ENCODE results near the gene FIG4. TPM values are rescaled to one million over a fixed set of nuclear protein-coding genes. Genes with fewer than 3 reads are reported as not detected.

FIG4 gene
- total and polyA plus RNA-seq, 2 experiments from 2014 or later, result 8.0 to 10.9 TPM

- no peak overlapping the region for H3K4me3 ChIP-seq
- no peaks in the 10 kb centered on the region for H3K9me3 ChIP-seq (ENCODE audit: low read depth)
- no peaks in the 10 kb centered on the region for H3K4me1 ChIP-seq (ENCODE audit: insufficient read depth)
- no peak for TF ChIP-seq CTCF (IDR thresholded peaks at IDR 0.05; ENCODE audit: poor library complexity)
- TF ChIP-seq EZH2 (IDR thresholded peaks at IDR 0.05; ENCODE audit: borderline replicate concordance), result no peak
- no peak for TF ChIP-seq EZH2phosphoT487 (IDR thresholded peaks at IDR 0.05; ENCODE audit: low read depth, severe bottlenecking, unreplicated experiment)
- no peaks in the 10 kb centered on the region for H4K20me1 ChIP-seq (ENCODE audit: insufficient read depth, poor library complexity, severe bottlenecking)
- no peaks in the 10 kb centered on the region for H3K27me3 ChIP-seq
- no peaks in the 10 kb centered on the region for H3K36me3 ChIP-seq (replicated peaks; ENCODE audit: insufficient read depth, low read depth)
- no peak overlapping the region for H3K4me2 ChIP-seq
- H3K79me2 ChIP-seq, result no peaks in the 10 kb centered on the region
- no peak for DNase-seq (ENCODE audit: low spot score)
- H2AFZ ChIP-seq, result no peak overlapping the region
- H3K27ac ChIP-seq, result no peak overlapping the region
- H3K9me2 ChIP-seq (replicated peaks; ENCODE audit: insufficient read depth), result no peaks in the 10 kb centered on the region
- WGBS (ENCODE audit: low lambda C conversion rate, missing lambda C conversion rate), result 85% methylated on average over 2 of the region's 2 CpGs
These were observed 91.4 kb downstream of the FIG4 start for GRCh38 chr6:109782491-109782999.

DNA sequence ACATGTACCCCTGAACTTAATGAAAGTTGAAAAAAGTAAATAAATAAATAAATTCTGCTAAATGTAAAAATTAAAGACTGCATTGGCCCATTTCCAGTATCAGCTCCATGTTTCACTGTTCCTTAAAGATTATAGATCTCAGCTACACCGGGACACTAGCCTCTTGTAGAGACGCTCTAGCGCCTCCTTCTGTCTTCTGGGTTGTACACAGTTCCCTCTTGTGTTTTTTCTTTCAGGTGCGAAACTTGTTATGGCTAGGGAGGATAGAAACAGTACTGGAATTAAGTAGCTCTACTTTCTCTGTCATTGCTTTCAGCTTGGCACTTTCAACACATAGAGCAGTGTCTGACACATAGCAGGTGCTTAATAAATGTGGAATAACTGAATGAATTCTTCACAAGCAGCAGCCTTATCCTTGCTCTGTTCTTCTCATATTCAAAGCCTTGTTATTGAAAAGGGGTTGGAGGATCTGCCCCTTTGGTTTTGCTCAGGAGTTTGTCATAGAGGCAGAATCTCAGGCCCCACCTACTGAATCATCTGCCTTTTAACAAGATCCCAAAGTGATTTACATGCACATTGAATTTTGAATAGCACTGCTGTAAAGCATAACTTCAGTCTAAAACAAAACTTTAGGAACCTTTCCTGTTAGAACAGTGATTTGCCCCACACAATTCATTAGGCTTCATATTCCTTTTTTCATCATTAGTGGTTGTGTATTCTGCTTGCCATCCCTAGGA is 92.3 kb downstream of the FIG4 start:
- TF ChIP-seq CTCF (IDR thresholded peaks at IDR 0.05; ENCODE audit: poor library complexity) (peak; percentile 11), EZH2 (IDR thresholded peaks at IDR 0.05; ENCODE audit: borderline replicate concordance) (no peak), EZH2phosphoT487 (IDR thresholded peaks at IDR 0.05; ENCODE audit: low read depth, severe bottlenecking, unreplicated experiment) (no peak)
- WGBS (ENCODE audit: low lambda C conversion rate, missing lambda C conversion rate), result 65% methylated on average over 4 of the region's 4 CpGs
- DNase-seq (ENCODE audit: low spot score), result no peak
- Histone ChIP-seq H2AFZ (no peak overlapping the region), H3K4me1 (ENCODE audit: insufficient read depth) (no peaks in the 10 kb centered on the region), H4K20me1 (ENCODE audit: insufficient read depth, poor library complexity, severe bottlenecking) (no peaks in the 10 kb centered on the region), H3K4me2 (no peak overlapping the region), H3K36me3 (replicated peaks; ENCODE audit: insufficient read depth, low read depth) (no peaks in the 10 kb centered on the region), H3K9me3 (ENCODE audit: low read depth) (no peaks in the 10 kb centered on the region), H3K27me3 (no peaks in the 10 kb centered on the region), H3K79me2 (no peaks in the 10 kb centered on the region), H3K9me2 (replicated peaks; ENCODE audit: insufficient read depth) (no peaks in the 10 kb centered on the region), H3K4me3 (no peak overlapping the region), H3K27ac (no peak overlapping the region)

- no peaks in the 10 kb centered on the region for H4K20me1 ChIP-seq (ENCODE audit: insufficient read depth, poor library complexity, severe bottlenecking)
- no peak for DNase-seq (ENCODE audit: low spot score)
- 94% methylated on average over 2 of the region's 2 CpGs for WGBS (ENCODE audit: low lambda C conversion rate, missing lambda C conversion rate)
- TF ChIP-seq EZH2 (IDR thresholded peaks at IDR 0.05; ENCODE audit: borderline replicate concordance) (no peak), CTCF (IDR thresholded peaks at IDR 0.05; ENCODE audit: poor library complexity) (no peak), EZH2phosphoT487 (IDR thresholded peaks at IDR 0.05; ENCODE audit: low read depth, severe bottlenecking, unreplicated experiment) (no peak)
- H3K9me3 ChIP-seq (ENCODE audit: low read depth), result no peaks in the 10 kb centered on the region
- no peaks in the 10 kb centered on the region for H3K36me3 ChIP-seq (replicated peaks; ENCODE audit: insufficient read depth, low read depth)
- H3K4me3 ChIP-seq, result no peak overlapping the region
- no peaks in the 10 kb centered on the region for H3K79me2 ChIP-seq
- no peaks in the 10 kb centered on the region for H3K4me1 ChIP-seq (ENCODE audit: insufficient read depth)
- no peak overlapping the region for H2AFZ ChIP-seq
- no peaks in the 10 kb centered on the region for H3K9me2 ChIP-seq (replicated peaks; ENCODE audit: insufficient read depth)
- H3K27me3 ChIP-seq, result no peaks in the 10 kb centered on the region
- no peak overlapping the region for H3K27ac ChIP-seq
- no peak overlapping the region for H3K4me2 ChIP-seq
These were observed 96.2 kb downstream of the FIG4 start for GRCh38 chr6:109787312-109787711.
